ENCODE results near the gene ARSA.
"Not testable (repeated sequence)": the region's sequence is repeated elsewhere in the genome, so short reads cannot be mapped to it uniquely, and the experiment has no call there.

The ARSA gene

DNA sequence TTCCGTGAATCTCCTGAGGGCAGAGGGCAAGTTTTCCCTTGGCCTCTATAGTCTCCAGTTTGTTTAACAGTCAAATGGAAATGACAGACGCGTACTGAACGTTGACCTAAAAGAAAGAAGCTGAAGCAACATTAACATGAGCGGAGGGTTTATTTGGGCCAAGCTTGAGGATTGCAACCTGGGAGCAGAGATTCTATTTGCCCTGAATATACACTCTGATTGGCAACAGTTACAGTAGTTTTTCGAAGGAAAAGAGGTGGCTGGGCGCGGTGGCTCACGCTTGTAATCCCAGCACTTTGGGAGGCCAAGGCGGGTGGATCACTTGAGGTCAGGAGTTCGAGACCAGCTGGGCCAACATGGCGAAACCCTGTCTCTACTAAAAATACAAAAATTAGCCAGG, 12.3 kb upstream of the ARSA start:
- H3K4me1 ChIP-seq; H3K27me3 ChIP-seq (ENCODE audit: low read depth); in situ Hi-C loops (cut with MboI; ENCODE audit: low sequenced_read_pairs); H3K9me3 ChIP-seq; H3K36me3 ChIP-seq (replicated peaks); DNase-seq (ENCODE audit: low spot score in 2 of 2); H3K4me3 ChIP-seq: not testable (repeated sequence)

DNA sequence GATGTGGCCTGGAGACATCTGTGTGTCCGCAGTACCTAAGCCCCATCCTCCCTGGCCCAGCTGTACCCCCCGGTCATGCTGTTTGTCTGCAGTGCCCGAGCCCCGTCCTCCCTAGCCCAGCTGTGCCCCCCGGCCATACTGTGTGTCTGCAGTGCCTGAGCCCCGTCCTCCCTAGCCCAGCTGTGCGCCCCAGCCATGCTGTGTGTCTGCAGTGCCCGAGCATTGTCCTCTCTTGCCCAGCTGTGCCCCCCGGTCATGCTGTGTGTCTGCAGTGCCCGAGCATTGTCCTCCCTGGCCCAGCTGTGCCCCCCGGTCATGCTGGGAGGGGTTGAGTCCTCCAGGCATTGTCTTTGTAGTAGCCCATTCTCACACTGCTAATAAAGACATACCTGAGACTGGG, 7.6 kb upstream of the ARSA start:
- in situ Hi-C loops (cut with MboI; ENCODE audit: low sequenced_read_pairs) = no loop called here
- Histone ChIP-seq H3K4me3 (no peak overlapping the region), H3K27me3 (ENCODE audit: low read depth) (no peaks in the 10 kb centered on the region), H3K4me1 (no peaks in the 10 kb centered on the region), H3K9me3 (no peaks in the 10 kb centered on the region), H3K36me3 (replicated peaks) (no peaks in the 10 kb centered on the region)
- no peak for DNase-seq (ENCODE audit: low spot score in 2 of 2)

DNA sequence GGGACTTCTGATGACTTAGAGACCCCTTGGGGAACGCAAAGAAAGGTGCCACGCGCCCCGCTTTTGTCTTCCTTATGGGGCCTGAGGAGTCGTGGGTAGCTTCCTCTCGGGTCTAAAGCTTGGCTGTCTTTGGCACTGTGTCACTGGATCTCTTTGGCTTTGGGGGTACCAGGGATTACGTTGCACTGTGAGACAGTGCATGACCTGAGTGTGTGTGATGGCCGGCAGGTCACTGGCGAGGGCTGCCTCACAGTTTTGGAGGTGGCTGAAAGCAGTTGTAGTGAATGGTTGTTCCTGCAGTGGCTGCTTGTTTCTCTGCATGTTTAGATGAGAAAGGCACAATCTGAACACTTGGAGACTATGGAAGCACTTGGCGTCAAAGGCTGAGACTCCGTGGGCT, 5.8 kb upstream of the ARSA start:
- Histone ChIP-seq H3K4me1 (peaks cover 3% of the 10 kb centered on the region), H3K36me3 (replicated peaks) (no peaks in the 10 kb centered on the region), H3K9me3 (no peaks in the 10 kb centered on the region), H3K27me3 (ENCODE audit: low read depth) (no peaks in the 10 kb centered on the region), H3K4me3 (no peak overlapping the region)
- in situ Hi-C loops (cut with MboI; ENCODE audit: low sequenced_read_pairs) = no loop called here
- no peak for DNase-seq (ENCODE audit: low spot score in 2 of 2)

DNA sequence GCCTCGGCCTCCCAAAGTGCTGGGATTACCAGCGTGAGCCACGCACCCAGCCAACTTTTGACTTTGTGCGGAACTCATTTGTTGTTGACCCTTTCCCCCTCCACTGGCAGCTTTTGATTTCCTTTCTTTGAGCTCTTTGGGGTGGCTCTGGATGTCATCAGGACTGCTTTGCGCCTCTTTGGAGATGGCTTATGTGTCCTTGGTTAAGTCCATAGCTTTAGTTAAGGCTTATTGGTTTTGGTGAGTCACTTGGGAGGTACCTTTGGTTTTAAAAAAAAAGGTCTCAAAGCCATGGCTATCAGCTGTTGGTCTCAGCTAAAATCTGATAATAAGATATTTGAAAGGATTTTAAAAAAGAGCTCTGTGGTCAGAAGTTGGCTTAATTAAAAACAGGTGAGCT, 5.1 kb upstream of the ARSA start:
- H3K4me1 ChIP-seq = peaks cover 7% of the 10 kb centered on the region
- no peaks in the 10 kb centered on the region for H3K27me3 ChIP-seq (ENCODE audit: low read depth)
- in situ Hi-C loops (cut with MboI; ENCODE audit: low sequenced_read_pairs) = no loop called here
- DNase-seq (ENCODE audit: low spot score in 2 of 2) = no peak
- H3K9me3 ChIP-seq = no peaks in the 10 kb centered on the region
- H3K36me3 ChIP-seq (replicated peaks) = no peaks in the 10 kb centered on the region
- H3K4me3 ChIP-seq = no peak overlapping the region

DNA sequence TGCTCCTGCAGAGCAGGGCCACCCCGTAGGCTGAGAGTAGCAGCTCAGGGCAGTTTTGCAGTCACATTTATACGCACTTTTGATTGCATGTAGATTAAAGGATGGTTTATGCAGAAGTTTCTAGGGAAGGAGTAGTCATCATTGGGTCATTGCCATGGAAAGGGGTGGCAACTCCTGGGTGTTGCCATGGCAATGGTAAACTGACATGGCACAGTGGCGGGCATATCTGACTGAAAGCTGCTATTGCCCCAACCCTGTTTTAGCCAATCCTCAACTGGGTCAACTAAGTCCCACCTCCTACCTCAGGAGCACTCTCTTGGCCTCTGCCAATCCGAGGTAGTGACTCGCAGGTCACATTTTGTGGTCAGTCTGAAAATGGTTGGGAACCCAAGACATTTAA, 2.4 kb upstream of the ARSA start:
- H3K4me3 ChIP-seq = no peak overlapping the region
- no peaks in the 10 kb centered on the region for H3K36me3 ChIP-seq (replicated peaks)
- H3K4me1 ChIP-seq = peaks cover 7% of the 10 kb centered on the region
- DNase-seq (ENCODE audit: low spot score in 2 of 2) = no peak
- H3K27me3 ChIP-seq (ENCODE audit: low read depth) = no peaks in the 10 kb centered on the region
- no peaks in the 10 kb centered on the region for H3K9me3 ChIP-seq
- in situ Hi-C loops (cut with MboI; ENCODE audit: low sequenced_read_pairs) = no loop called here

DNA sequence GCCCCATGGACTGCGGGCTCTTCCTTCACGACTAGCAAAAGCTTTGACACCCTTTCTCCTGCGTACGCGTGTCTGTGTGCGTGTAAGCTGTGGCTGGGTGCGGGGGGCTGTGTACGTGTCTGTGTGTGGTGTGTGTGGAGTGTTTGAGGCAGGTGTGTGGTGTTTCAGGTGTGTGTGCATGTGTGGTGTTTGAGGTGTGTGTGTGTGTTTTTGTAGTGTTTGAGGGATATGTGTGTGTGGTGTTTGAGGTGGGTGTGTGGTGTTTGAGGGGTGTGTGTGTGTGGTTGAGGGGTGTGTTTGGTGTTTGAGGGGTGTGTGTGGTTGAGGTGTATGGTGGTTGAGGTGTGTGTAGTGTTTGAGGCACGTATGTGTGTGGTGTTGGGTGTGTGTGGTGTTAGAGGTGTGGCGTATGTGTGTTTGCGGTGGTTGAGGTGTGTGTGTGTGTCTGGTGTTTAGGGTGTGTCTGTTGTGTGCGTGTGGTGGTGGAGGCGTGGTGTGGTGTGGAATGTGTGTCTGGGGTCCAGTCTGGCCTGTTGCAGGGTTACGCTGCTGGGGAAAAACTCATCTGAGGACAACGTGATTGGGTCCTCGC, 687 bp upstream of the ARSA start:
- in situ Hi-C loops (cut with MboI; ENCODE audit: low sequenced_read_pairs) = no loop called here
- no peak for DNase-seq (ENCODE audit: low spot score in 2 of 2)
- peaks cover 7% of the 10 kb centered on the region for H3K4me1 ChIP-seq
- H3K9me3 ChIP-seq = no peaks in the 10 kb centered on the region
- H3K36me3 ChIP-seq (replicated peaks) = no peaks in the 10 kb centered on the region
- H3K4me3 ChIP-seq = peak overlapping the region; percentile 84
- H3K27me3 ChIP-seq (ENCODE audit: low read depth) = no peaks in the 10 kb centered on the region

DNA sequence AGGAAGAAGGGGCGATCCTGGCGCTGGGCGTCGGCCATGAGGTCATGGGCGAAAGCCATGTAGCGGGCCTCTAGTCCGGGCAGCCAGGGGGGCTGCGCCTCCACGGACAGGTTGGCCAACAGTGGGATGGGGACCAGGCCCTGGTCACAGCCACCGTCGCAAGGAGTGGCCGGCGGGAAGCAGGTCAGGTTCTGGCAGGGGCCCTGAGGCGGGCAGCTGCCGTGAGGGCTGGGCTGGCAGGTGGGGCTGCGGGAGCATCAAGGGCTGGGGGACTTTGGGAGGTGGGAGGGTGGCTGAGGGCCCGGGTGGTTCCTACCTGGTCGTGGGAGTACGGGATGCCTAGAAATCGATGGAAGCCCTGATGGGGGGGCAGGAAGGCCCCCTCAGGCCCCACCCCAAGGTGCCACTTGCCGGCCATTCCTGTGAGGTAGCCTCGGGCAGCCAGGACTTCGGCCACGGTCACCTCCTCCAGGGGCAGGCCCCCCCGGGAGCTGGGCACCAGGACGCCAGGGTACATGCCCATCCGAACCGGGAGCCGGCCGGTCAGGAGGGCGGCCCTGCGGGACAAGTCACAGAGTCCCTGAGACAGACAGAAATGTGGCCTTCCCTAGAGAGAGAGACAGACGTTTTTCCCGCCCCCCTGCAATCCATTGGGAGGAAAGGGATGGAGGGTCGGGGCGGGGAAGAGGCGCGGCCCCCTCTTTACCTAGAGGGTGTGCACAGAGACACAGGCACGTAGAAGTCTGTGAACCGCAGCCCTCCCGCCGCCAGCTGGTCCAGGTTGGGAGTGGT, 906 bp downstream of the ARSA start:
- Histone ChIP-seq H3K36me3 (replicated peaks) (no peaks in the 10 kb centered on the region), H3K9me3 (no peaks in the 10 kb centered on the region), H3K4me3 (peak overlapping the region; percentile 84), H3K27me3 (ENCODE audit: low read depth) (no peaks in the 10 kb centered on the region), H3K4me1 (peaks cover 7% of the 10 kb centered on the region)
- in situ Hi-C loops (cut with MboI; ENCODE audit: low sequenced_read_pairs) = no loop called here
- DNase-seq (ENCODE audit: low spot score in 2 of 2) = peak in 1 of 2 experiments; percentile 54

DNA sequence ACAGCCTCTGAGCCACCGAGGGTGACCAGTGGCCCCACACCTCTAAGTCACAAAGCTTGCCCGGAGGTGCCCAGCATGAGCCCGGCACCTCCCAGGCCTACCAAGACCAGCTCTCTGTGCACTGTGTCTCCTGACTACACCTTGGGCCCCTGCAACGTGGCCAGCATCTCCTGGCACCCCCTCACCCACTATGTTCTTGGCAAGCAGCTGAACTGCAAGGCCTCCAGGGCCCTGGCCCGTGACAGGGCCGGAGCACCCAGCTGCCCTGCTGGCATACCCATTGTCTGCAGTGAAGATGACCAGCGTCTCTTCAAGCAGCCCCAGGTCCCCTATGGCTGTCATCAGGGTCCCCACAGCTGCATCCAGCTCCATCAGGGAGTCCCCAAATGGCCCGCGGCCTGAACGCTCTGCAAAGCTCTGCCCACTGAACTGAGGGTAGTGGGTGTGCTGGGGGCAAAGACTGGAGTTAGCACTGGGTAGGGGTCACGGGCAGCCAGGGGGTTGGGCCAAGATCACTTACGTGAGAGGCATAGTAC, 1.6 kb downstream of the ARSA start:
- in situ Hi-C loops (cut with MboI; ENCODE audit: low sequenced_read_pairs) = no loop called here
- no peaks in the 10 kb centered on the region for H3K9me3 ChIP-seq
- DNase-seq (ENCODE audit: low spot score in 2 of 2) = no peak
- peaks cover 7% of the 10 kb centered on the region for H3K4me1 ChIP-seq
- no peaks in the 10 kb centered on the region for H3K36me3 ChIP-seq (replicated peaks)
- no peak overlapping the region for H3K4me3 ChIP-seq
- H3K27me3 ChIP-seq (ENCODE audit: low read depth) = no peaks in the 10 kb centered on the region

DNA sequence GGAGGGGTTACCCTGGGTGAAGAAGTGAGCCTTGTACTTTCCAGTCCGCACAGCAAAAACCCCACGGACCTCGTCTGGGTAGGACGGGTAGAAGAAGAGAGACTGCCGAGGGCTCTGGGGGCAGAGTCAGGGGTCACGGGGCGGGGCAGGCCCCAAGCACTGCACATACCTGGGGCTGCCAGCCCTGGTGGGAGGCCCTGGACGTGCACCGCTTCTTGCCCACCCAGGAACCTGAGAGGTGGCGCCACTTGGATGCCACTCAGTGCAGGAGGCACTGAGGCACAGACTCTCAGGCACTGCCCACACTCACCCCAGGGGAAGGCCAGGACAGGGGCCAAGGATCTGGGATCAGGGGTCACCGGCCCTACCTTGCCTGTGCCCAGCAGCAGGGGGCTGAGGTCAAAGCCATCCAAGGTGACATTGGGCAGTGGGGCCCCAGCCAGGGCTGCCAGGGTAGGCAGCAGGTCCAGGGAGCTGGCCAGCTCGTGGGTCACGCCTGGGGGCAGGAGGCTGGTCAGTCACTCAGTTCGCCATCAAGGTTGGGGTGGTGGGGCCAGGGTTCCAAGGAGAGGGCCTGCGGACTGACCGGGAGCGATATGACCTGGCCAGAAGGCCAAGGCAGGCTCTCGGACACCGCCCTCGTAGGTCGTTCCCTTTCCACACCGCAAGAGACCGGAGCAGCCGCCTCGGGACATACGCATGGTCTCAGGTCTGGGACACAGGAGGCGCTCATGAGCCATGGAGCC, 2.2 kb downstream of the ARSA start:
- peaks cover 14% of the 10 kb centered on the region for H3K4me1 ChIP-seq
- no peaks in the 10 kb centered on the region for H3K36me3 ChIP-seq (replicated peaks)
- no peak overlapping the region for H3K4me3 ChIP-seq
- in situ Hi-C loops (cut with MboI; ENCODE audit: low sequenced_read_pairs) = no loop called here
- H3K9me3 ChIP-seq = no peaks in the 10 kb centered on the region
- DNase-seq (ENCODE audit: low spot score in 2 of 2) = no peak
- H3K27me3 ChIP-seq (ENCODE audit: low read depth) = no peaks in the 10 kb centered on the region

DNA sequence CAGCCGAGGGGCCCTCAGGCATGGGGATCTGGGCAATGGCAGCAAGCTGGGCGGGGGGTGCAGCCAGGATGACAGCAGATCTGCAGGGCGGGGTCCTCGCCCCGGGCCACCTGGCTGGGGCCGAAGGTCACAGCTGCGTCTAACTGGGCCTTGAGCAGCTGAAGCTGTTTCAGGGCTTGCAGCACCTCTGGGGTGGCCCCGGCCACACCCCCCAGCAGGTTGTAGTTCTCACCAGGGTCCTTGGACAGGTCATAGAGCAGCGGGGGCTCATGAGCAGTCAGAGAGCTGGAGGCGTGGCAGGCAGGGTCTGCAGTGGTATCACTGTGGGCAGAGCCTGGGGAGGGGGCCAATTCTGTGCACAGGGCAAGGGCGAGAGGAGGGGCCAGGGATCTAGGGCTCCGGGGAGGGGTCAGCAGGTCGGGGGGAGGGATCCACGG, 2.8 kb downstream of the ARSA start:
- in situ Hi-C loops (cut with MboI; ENCODE audit: low sequenced_read_pairs) = no loop called here
- Histone ChIP-seq H3K9me3 (no peaks in the 10 kb centered on the region), H3K4me1 (peaks cover 17% of the 10 kb centered on the region)

DNA sequence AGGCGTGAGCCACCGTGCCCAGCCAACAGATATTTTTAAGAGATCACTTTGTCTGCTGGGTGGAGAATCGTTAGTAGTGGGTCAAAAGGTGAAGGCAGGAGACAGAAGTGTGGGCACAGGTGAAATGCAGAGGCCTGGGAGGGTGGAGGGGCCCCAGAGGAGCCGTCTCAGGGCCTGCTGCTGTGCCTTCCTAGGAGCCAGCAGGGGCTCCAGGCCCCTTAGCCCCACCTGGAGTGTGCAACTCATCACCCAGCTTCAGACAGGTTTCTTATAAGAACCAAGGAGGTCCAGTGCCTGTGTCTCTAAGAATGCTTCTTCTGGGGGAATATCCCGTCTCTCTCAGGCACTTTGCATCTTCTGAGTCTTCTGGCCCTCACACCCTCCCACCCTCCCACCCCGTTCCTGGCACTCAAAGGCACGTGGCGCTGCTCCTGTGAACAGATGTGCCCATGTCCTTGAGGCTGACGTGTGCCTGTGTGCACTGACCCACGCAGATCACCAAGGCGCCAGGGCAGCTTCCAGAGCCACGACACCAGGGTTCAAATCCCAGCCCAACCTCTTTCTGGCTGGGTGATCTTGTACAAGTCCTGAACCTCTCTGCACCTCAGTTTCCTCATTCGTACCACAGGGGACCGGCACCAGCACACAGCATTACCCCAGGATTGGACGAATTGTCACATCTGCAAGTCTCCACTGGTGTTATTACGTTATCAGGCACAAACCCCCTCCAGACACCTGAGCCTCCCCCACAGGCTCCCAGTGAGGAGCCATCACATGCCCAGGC, 3.4 kb downstream of the ARSA start:
- Histone ChIP-seq H3K36me3 (replicated peaks) (no peaks in the 10 kb centered on the region), H3K4me1 (peaks cover 22% of the 10 kb centered on the region), H3K27me3 (ENCODE audit: low read depth) (no peaks in the 10 kb centered on the region), H3K4me3 (no peak overlapping the region), H3K9me3 (no peaks in the 10 kb centered on the region)
- DNase-seq (ENCODE audit: low spot score in 2 of 2) = no peak
- in situ Hi-C loops (cut with MboI; ENCODE audit: low sequenced_read_pairs) = no loop called here

More for the DNA sequence above, 2.8 kb downstream of the ARSA start:
- no peaks in the 10 kb centered on the region for H3K36me3 ChIP-seq (replicated peaks)
- no peak for DNase-seq (ENCODE audit: low spot score in 2 of 2)
- no peak overlapping the region for H3K4me3 ChIP-seq
- H3K27me3 ChIP-seq (ENCODE audit: low read depth) = no peaks in the 10 kb centered on the region

DNA sequence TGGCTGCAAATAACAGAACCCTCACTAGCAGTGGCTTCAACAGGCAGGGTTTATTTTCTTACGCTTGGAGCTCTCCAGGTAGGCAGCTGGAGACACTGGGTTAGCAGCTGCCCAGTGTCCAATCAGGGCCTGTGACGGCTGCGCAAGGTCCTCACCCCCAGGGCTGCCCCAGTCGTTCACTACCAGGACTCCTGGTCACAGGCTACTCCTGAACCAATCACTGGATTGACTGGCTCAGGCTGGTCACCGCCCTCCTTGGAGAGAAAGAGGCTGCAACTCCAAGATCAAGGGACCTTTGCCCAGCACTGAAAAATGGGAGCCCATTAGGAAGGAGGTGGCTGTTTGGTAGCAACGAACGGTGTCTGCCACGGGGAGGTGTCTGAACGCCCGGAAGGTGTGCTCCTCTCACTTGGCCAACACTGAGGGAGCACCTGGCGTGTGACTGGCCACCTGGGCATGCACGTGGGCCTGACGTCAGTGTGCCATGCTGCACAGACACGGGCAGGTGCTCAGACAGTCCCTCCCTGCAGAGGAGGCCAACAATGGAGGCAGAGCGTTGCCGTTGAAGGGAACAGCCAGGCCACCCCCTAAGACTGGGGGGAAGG, 5.1 kb downstream of the ARSA start:
- DNase-seq (ENCODE audit: low spot score in 2 of 2) = no peak
- Histone ChIP-seq H3K9me3 (no peaks in the 10 kb centered on the region), H3K27me3 (ENCODE audit: low read depth) (no peaks in the 10 kb centered on the region), H3K4me1 (peaks cover 15% of the 10 kb centered on the region), H3K4me3 (no peak overlapping the region), H3K36me3 (replicated peaks) (no peaks in the 10 kb centered on the region)
- in situ Hi-C loops (cut with MboI; ENCODE audit: low sequenced_read_pairs) = no loop called here
